H9 (cell line): Measurements from ENCODE around the gene MALRD1. TPM values are rescaled to one million over a fixed set of nuclear protein-coding genes. Genes with fewer than 3 reads are reported as not detected.

Source experiments
- DNase-seq: peaks from one replicate; pipeline ENCODE4 v3.0.0-alpha.2; 2017
- H2AFZ ChIP-seq: one replicate; pipeline ENCODE4 v1.6.1; 2013; ENCODE audit warnings: mild to moderate bottlenecking, low read length, control low read depth, moderate library complexity
- H2AK5ac ChIP-seq: 2 replicates; pipeline ENCODE4 v1.6.1; 2013; ENCODE audit warnings: low read length, control low read depth, mixed read lengths; ENCODE audit not compliant: insufficient read length
- H2BK120ac ChIP-seq: one replicate; pipeline ENCODE4 v1.6.1; 2013; ENCODE audit warnings: low read depth, mild to moderate bottlenecking, low read length, control low read depth, inconsistent platforms; ENCODE audit not compliant: poor library complexity, severe bottlenecking
- H2BK12ac ChIP-seq: 2 replicates; pipeline ENCODE4 v1.6.1; 2013; ENCODE audit warnings: low read length, control low read depth, mixed read lengths, low read depth; ENCODE audit not compliant: insufficient read length
- H2BK15ac ChIP-seq: 2 replicates; pipeline ENCODE4 v1.6.1; 2013; ENCODE audit warnings: low read depth, low read length, control low read depth
- H2BK20ac ChIP-seq: one replicate; pipeline ENCODE4 v1.6.1; 2013; ENCODE audit warnings: low read depth, mild to moderate bottlenecking, low read length, control low read depth, inconsistent platforms; ENCODE audit not compliant: poor library complexity, severe bottlenecking
- H2BK5ac ChIP-seq: 2 replicates; pipeline ENCODE4 v1.6.1; 2013; ENCODE audit warnings: low read length, control low read depth, mixed read lengths; ENCODE audit not compliant: insufficient read length
- H3K14ac ChIP-seq: 2 replicates; pipeline ENCODE4 v1.6.1; 2013; ENCODE audit warnings: low read length, control low read depth; ENCODE audit not compliant: insufficient read depth
- H3K18ac ChIP-seq: 2 replicates; pipeline ENCODE4 v1.6.1; 2013; ENCODE audit warnings: low read depth, mild to moderate bottlenecking, mixed read lengths, low read length, control low read depth; ENCODE audit not compliant: insufficient read length
- H3K23ac ChIP-seq: 2 replicates; pipeline ENCODE4 v1.6.1; 2013; ENCODE audit warnings: low read length, control low read depth, mixed read lengths, low read depth; ENCODE audit not compliant: insufficient read length
- H3K23me2 ChIP-seq: 2 replicates; pipeline ENCODE4 v1.6.1; 2013; ENCODE audit warnings: low read depth, mild to moderate bottlenecking, mixed read lengths, low read length, control low read depth; ENCODE audit not compliant: insufficient read length, poor library complexity, severe bottlenecking
- H3K27ac ChIP-seq: 2 replicates; pipeline ENCODE4 v1.5.1; 2013; ENCODE audit warnings: low read length, control low read depth, mixed read lengths, low read depth; ENCODE audit not compliant: insufficient read length
- H3K27me3 ChIP-seq: 2 replicates; pipeline ENCODE4 v1.6.1; 2013; ENCODE audit warnings: low read length, control low read depth, inconsistent platforms; ENCODE audit not compliant: insufficient read depth
- H3K4ac ChIP-seq: 2 replicates; pipeline ENCODE4 v1.6.1; 2013; ENCODE audit warnings: low read depth, mild to moderate bottlenecking, control low read depth, inconsistent platforms, low read length, moderate library complexity
- H3K4me1 ChIP-seq: 2 replicates; pipeline ENCODE4 v1.6.1; 2013; ENCODE audit warnings: low read length, control low read depth, inconsistent platforms; ENCODE audit not compliant: insufficient read depth
- H3K4me2 ChIP-seq: 2 replicates; pipeline ENCODE4 v1.6.1; 2013; ENCODE audit warnings: low read length, control low read depth, mixed read lengths; ENCODE audit not compliant: insufficient read length, insufficient read depth
- H3K56ac ChIP-seq: 2 replicates; pipeline ENCODE4 v1.6.1; 2013; ENCODE audit warnings: low read depth, mild to moderate bottlenecking, mixed read lengths, low read length, control low read depth; ENCODE audit not compliant: insufficient read length
- H3K79me1 ChIP-seq: 2 replicates; pipeline ENCODE4 v1.6.1; 2013; ENCODE audit warnings: low read depth, mild to moderate bottlenecking, moderate library complexity, low read length, control low read depth, inconsistent platforms; ENCODE audit not compliant: insufficient read depth, poor library complexity, severe bottlenecking
- H3K79me2 ChIP-seq: 2 replicates; pipeline ENCODE4 v1.6.1; 2013; ENCODE audit warnings: low read length, control low read depth, inconsistent platforms; ENCODE audit not compliant: insufficient read depth
- H3K9ac ChIP-seq: 2 replicates; pipeline ENCODE4 v1.6.1; 2013; ENCODE audit warnings: low read length, control low read depth, mixed read lengths; ENCODE audit not compliant: insufficient read length; ENCODE audit errors: extremely low read depth
- H3K9me3 ChIP-seq: one replicate; pipeline ENCODE4 v1.6.1; 2013; ENCODE audit warnings: low read depth, low read length, inconsistent platforms; ENCODE audit not compliant: control insufficient read depth
- H3T11ph ChIP-seq: one replicate; pipeline ENCODE4 v1.6.1; 2013; ENCODE audit warnings: mild to moderate bottlenecking, low read length, control low read depth, inconsistent platforms
- H4K20me1 ChIP-seq: one replicate; pipeline ENCODE4 v1.6.1; 2013; ENCODE audit not compliant: control insufficient read depth, insufficient read length, insufficient read depth
- H4K5ac ChIP-seq: 2 replicates; pipeline ENCODE4 v1.6.1; 2013; ENCODE audit warnings: low read depth, mild to moderate bottlenecking, mixed read lengths, low read length, control low read depth; ENCODE audit not compliant: insufficient read length
- H4K8ac ChIP-seq: replicated peaks from 2 replicates; pipeline ENCODE4 v1.6.1; 2013; ENCODE audit warnings: low read length, control low read depth, mixed read lengths, low read depth; ENCODE audit not compliant: insufficient read length
- H4K91ac ChIP-seq: 2 replicates; pipeline ENCODE4 v1.6.1; 2013; ENCODE audit warnings: low read depth, mild to moderate bottlenecking, moderate library complexity, mixed read lengths, low read length, control low read depth; ENCODE audit not compliant: insufficient read length
- H3K27ac Mint-ChIP-seq, 3 experiments: 2 replicates in 2 of 3; 3 replicates in 1 of 3; pipeline ENCODE4 v1.8.0; 2020 to 2021; ENCODE audit warnings: mixed read lengths in 3 of 3, mild to moderate bottlenecking in 1 of 3, moderate library complexity in 1 of 3
- H3K27me3 Mint-ChIP-seq: 2 replicates; pipeline ENCODE4 v1.8.0; 2021; ENCODE audit warnings: low read depth, mild to moderate bottlenecking, moderate library complexity, mixed read lengths
- H3K36me3 Mint-ChIP-seq, 3 experiments: 2 replicates in 2 of 3; 3 replicates in 1 of 3; pipeline ENCODE4 v1.8.0; 2020 to 2021; ENCODE audit warnings: low read depth in 3 of 3, mixed read lengths in 3 of 3; ENCODE audit not compliant: insufficient read depth in 1 of 3
- H3K4me1 Mint-ChIP-seq, 2 experiments: 2 replicates each; pipeline ENCODE4 v1.8.0; 2020; ENCODE audit warnings: mixed read lengths in 2 of 2
- H3K4me3 Mint-ChIP-seq, 2 experiments: 2 replicates in 1 of 2; 3 replicates in 1 of 2; pipeline ENCODE4 v1.8.0; 2020 to 2021; ENCODE audit warnings: mild to moderate bottlenecking in 2 of 2, mixed read lengths in 2 of 2, moderate library complexity in 1 of 2
- H3K9me3 Mint-ChIP-seq, 2 experiments: 2 replicates in 1 of 2; 3 replicates in 1 of 2; pipeline ENCODE4 v1.8.0; 2020; ENCODE audit warnings: mild to moderate bottlenecking in 2 of 2, mixed read lengths in 2 of 2, moderate library complexity in 1 of 2
- CTCF ChIP-seq: fragments of 200-600 bp; sonication (generic); conservative IDR thresholded peaks from 3 replicates; pipeline ENCODE4 v1.8.0; 2021; ENCODE audit warnings: antibody characterized with exemption, mild to moderate bottlenecking
- WGBS: extraction: QIAGEN DNeasy Blood & Tissue Kit; methylation state at CpG from one replicate; pipeline ENCODE4 v1.1.7; 2013; ENCODE audit warnings: missing lambda C conversion rate, low lambda C conversion rate, mixed read lengths; ENCODE audit not compliant: insufficient read length; ENCODE audit errors: extremely low coverage; 5-methylcytosine and 5-hydroxymethylcytosine counted together
- total RNA-seq: library from RNA; stranded (reverse); gene quantifications from 2 replicates; pipeline ENCODE4 v1.2.1, GENCODE V29; 2021

Gene MALRD1
- total RNA-seq, 1 experiment from 2014 or later = 0.20 TPM

DNA sequence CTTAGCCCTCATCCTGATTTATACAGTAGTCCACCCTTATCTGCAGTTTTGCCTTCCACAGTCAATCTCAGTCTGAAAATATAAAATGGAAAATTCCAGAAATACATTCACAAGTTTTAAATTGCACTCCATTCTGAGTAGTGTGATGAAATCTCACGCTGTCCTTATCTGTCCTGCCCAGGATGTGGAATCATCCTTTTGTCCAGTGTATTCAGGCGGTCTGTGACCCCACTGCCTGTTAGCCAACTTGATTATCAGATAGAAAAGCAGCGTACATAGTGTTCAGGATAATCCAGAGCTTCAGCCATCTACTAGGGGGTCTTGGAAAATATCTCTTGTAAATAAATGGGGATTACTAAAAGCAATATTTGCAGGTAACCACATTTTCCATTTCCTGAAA is 146.3 kb downstream of the MALRD1 start:
- no peaks in the 10 kb centered on the region for H3K79me1 ChIP-seq
- H3K23ac ChIP-seq = no peak overlapping the region
- no peak overlapping the region for H3K4ac ChIP-seq
- H3K4me3 Mint-ChIP-seq = no peak overlapping the region
- no CpG with 5 or more reads among the region's 3 CpGs for WGBS
- H3K27me3 ChIP-seq = no peaks in the 10 kb centered on the region
- no peak overlapping the region for H3K56ac ChIP-seq
- H4K91ac ChIP-seq = no peak overlapping the region
- H2BK120ac ChIP-seq = no peak overlapping the region
- H3K14ac ChIP-seq = no peak overlapping the region
- no peak overlapping the region for H2BK5ac ChIP-seq
- peaks cover 0 to 5% of the 10 kb centered on the region in 2 experiments; a peak in 3 of 5 replicates for H3K9me3 Mint-ChIP-seq
- H3K79me2 ChIP-seq = no peaks in the 10 kb centered on the region
- no peaks in the 10 kb centered on the region for H3K23me2 ChIP-seq
- H4K20me1 ChIP-seq = no peaks in the 10 kb centered on the region
- H3K9me3 ChIP-seq = no peaks in the 10 kb centered on the region
- peaks cover 2% of the 10 kb centered on the region for H3K4me1 ChIP-seq
- H3K27ac Mint-ChIP-seq = no peak overlapping the region
- no peak overlapping the region for H2BK20ac ChIP-seq
- DNase-seq = no peak
- no peak overlapping the region for H3K18ac ChIP-seq
- H3K36me3 Mint-ChIP-seq = peaks cover 0 to 4% (median 2%) of the 10 kb centered on the region in 3 experiments; a peak in 2 of 7 replicates
- H2AFZ ChIP-seq = no peak overlapping the region
- H2BK15ac ChIP-seq = no peak overlapping the region
- H3K9ac ChIP-seq = no peak overlapping the region
- no peak overlapping the region for H3T11ph ChIP-seq
- H3K27ac ChIP-seq = no peak overlapping the region
- no peaks in the 10 kb centered on the region for H3K4me1 Mint-ChIP-seq
- no peak overlapping the region for H4K8ac ChIP-seq
- H3K4me2 ChIP-seq = no peak overlapping the region
- no peaks in the 10 kb centered on the region for H3K27me3 Mint-ChIP-seq
- H2BK12ac ChIP-seq = no peak overlapping the region
- no peak for TF ChIP-seq CTCF
- no peak overlapping the region for H4K5ac ChIP-seq
- H2AK5ac ChIP-seq = no peak overlapping the region
